ENCODE data around the gene MIS18A.
A peak's percentile ranks its signal among the peaks of the same experiment; 100 is the strongest.
"Not testable (repeated sequence)": the region's sequence is repeated elsewhere in the genome, so short reads cannot be mapped to it uniquely, and the experiment has no call there.

The MIS18A gene

GRCh38 chr21:32303385-32303784 lies 24.5 kb upstream of the MIS18A start:
- DNase-seq: no peak

- no peak for DNase-seq
These were observed 23.7 kb upstream of the MIS18A start for GRCh38 chr21:32302560-32302959.

- DNase-seq: no peak
These were observed 22.7 kb upstream of the MIS18A start for GRCh38 chr21:32301596-32301995.

- no peak for DNase-seq
These were observed 21.4 kb upstream of the MIS18A start for GRCh38 chr21:32300117-32300681.

- DNase-seq: no peak
These were observed 20.8 kb upstream of the MIS18A start for GRCh38 chr21:32299695-32300094.

GRCh38 chr21:32298658-32299081 lies 19.8 kb upstream of the MIS18A start, which contains the start of gene MRAP:
Gene MRAP (plus strand): TSS chr21:32298855. CDS start chr21:32298972, 117 bp downstream.
- no peak for DNase-seq

- DNase-seq: no peak
These were observed 19.3 kb upstream of the MIS18A start for GRCh38 chr21:32298148-32298559.

GRCh38 chr21:32297449-32297848 lies 18.6 kb upstream of the MIS18A start:
- DNase-seq: no peak

GRCh38 chr21:32285476-32285875 lies 6.6 kb upstream of the MIS18A start:
- no peak for DNase-seq

GRCh38 chr21:32282992-32283391 lies 4.1 kb upstream of the MIS18A start:
- DNase-seq: peak; percentile 51

- no peak for DNase-seq
These were observed 2.7 kb upstream of the MIS18A start for GRCh38 chr21:32281531-32281930.

- DNase-seq: no peak
These were observed 480 bp upstream of the MIS18A start for GRCh38 chr21:32279377-32279680.

- DNase-seq: peak; percentile 54
These were observed 746 bp downstream of the MIS18A start for GRCh38 chr21:32278103-32278502.

GRCh38 chr21:32276671-32277070 lies 2.2 kb downstream of the MIS18A start:
- DNase-seq: peak; percentile 67

- DNase-seq: no peak
These were observed 8.1 kb downstream of the MIS18A start for GRCh38 chr21:32270748-32271147.

GRCh38 chr21:32265321-32265720 lies 13.5 kb downstream of the MIS18A start:
- not testable (repeated sequence) for DNase-seq

GRCh38 chr21:32261929-32262328 lies 16.9 kb downstream of the MIS18A start:
- no peak for DNase-seq

- no peak for DNase-seq
These were observed 18.7 kb downstream of the MIS18A start for GRCh38 chr21:32260130-32260529.

- not testable (repeated sequence) for DNase-seq
These were observed 20.1 kb downstream of the MIS18A start for GRCh38 chr21:32258786-32259048.

GRCh38 chr21:32257962-32258785 lies 20.7 kb downstream of the MIS18A start:
- peak; percentile 93 for DNase-seq

- DNase-seq: no peak
These were observed 21.8 kb downstream of the MIS18A start for GRCh38 chr21:32256873-32257620.

- no peak for DNase-seq
These were observed 22.6 kb downstream of the MIS18A start for GRCh38 chr21:32256251-32256650.

- no peak for DNase-seq
These were observed 25.6 kb downstream of the MIS18A start for GRCh38 chr21:32253215-32253641.

- DNase-seq: no peak
These were observed 26.7 kb downstream of the MIS18A start for GRCh38 chr21:32252136-32252535.
